GM04504 (cell line): Measurements from ENCODE around the gene PCDH7.

Source experiments
- DNase-seq: peaks from one replicate; pipeline ENCODE4 v3.0.0-alpha.2; 2012; ENCODE audit warnings: low read depth

The PCDH7 gene, protein sequence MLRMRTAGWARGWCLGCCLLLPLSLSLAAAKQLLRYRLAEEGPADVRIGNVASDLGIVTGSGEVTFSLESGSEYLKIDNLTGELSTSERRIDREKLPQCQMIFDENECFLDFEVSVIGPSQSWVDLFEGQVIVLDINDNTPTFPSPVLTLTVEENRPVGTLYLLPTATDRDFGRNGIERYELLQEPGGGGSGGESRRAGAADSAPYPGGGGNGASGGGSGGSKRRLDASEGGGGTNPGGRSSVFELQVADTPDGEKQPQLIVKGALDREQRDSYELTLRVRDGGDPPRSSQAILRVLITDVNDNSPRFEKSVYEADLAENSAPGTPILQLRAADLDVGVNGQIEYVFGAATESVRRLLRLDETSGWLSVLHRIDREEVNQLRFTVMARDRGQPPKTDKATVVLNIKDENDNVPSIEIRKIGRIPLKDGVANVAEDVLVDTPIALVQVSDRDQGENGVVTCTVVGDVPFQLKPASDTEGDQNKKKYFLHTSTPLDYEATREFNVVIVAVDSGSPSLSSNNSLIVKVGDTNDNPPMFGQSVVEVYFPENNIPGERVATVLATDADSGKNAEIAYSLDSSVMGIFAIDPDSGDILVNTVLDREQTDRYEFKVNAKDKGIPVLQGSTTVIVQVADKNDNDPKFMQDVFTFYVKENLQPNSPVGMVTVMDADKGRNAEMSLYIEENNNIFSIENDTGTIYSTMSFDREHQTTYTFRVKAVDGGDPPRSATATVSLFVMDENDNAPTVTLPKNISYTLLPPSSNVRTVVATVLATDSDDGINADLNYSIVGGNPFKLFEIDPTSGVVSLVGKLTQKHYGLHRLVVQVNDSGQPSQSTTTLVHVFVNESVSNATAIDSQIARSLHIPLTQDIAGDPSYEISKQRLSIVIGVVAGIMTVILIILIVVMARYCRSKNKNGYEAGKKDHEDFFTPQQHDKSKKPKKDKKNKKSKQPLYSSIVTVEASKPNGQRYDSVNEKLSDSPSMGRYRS (N-terminal part only)

DNA sequence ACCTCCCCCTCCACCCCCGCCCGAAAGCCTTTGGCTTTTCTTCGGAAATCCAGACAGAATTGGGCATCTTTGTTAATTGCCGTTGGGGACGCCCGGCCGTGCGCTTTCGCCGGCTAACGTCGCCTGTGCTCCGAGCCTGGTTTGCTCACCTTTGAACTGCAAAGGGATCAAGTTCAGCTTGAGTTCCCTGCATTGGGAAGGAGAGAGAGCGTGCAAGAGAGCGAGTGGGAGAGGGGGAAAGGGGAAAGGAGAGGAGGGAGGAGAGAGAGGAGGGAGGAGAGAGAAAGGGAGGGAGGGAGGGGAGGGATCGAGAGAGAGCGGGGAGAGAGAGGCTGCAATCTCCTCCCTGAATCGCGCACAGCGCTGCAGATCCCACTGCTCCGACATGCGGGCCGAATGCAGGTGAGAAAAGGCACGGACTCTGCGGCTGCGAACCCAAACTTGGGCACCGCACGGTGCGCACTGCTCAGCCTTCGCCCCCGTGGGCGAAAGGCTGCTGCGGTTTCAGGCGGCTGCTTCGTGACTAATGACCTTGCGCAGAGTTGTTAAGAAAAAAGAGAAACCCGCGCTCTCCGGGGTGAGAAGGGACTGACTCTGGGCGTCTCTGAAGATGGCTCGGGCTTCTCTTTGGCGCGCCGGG is at the start of gene PCDH7:
PCDH7 (plus strand) TSS at position 349 of the 640 bp plus-strand sequence. CDS start 1,054 bp downstream, outside the sequence.
- DNase-seq: no peak

DNA sequence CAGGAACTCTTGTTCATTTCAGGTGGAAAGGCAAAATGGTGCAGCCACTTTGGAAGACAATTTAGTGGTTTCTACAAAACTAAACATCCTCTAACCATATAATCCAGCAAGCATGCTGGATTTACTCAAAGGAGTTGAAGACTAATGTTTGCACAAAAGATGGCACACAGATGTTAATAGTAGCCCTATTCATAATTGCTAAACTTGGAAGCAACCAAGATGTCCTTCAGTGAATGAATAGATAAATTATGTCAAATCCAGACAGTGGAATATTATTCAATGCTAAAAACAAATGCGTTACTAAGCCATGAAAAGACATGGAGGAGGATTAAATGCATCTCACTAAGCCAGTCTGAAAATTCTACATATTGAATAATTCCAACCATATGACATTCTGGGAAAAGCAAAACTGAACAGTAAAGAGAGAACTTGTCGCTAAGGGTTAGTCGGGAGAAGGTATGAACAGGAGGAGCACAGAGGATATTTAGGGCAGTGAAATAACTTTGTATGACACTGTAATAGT is 48.2 kb upstream of the PCDH7 start:
- no peak for DNase-seq

DNA sequence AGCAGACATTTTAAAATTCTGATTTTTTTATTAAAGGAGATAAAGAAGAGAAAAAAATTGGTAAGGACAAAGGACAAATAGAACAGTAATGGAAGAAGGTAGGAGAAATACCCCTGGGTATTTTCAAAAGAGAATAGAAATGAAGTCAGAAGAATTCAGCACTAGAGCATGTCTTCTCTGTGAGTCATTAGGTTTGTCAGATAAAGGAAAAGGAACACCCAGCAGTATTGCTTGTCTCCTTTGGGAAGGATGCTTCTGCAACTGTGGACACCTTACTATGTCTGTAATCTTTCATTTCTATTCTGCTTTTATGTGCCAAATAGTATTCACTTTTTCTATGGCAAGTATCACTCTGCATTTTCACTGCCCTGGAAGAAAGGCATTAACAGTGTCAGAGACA is 24.0 kb upstream of the PCDH7 start:
- DNase-seq: no peak

DNA sequence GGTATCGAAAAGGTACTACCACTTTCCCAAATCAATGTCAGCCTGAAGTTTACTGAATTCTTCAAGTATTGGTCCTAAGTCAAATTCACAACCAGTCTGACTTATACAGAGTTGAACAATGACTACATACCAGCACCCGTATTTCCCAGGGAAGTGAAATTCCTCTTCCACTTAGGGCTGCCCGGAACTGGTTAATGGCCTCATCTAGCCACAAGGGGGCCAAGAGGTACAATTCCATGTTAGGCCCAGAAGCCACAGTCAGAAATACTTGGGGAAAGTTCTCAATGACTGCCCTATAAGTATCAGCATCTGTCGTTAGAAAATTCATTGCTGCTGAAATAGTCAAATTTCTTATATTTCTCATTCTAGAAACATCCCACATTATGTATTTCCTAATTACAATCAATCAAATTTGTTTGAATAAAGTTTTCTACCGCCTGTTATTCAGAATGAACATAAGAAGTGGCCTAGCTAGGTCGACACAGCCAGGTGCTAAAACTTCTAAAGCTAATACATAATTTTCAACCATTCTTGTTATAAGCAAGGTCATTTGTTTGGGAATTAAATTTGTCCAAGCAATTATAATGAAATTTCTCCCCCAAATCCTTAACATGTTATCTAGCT is 5.6 kb upstream of the PCDH7 start:
- DNase-seq: no peak

DNA sequence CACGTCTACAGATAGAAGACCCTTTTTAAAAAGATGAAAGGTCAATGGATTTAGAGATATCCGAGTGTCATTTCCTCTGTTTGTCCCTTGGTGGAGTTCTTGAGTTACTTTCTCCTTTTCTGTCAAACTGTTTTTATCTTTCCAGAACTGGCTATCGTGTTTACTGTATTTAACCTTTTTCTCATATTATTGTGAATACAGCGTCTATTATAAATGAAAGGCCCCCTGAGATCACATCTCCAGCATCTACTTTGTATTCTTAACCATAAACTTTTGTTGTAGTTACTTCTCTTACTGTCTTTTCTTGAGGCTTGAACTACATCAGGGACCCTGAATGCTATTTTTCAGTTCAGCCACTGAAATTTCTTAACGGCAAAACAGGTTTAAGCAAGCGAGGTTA is 4.0 kb upstream of the PCDH7 start:
- DNase-seq: no peak

DNA sequence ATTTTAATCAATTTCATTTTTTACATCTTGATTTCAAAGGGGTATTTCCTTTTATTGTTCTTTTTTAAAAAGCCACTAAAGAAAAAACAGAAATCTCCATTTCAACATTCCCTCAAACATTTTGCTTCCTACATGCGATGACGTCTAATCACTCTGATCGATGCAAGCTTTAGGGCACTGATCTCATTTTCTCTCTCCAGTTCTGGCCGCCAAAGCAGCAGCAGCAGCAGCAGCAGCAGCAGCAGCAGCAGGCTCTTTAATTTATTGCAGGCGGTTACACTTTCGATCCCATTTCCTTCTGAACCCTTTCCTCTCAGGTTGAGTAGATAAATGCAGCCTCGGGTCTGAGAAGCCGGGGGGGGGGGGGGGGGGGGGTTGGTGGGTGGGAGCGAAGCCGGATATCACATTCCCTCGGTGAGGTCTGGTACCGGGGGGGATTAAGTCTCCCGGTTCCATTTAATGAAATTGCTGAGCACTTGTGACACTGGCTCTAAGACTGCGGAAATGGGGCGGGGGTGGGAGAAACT is 3.4 kb upstream of the PCDH7 start:
- no peak for DNase-seq

DNA sequence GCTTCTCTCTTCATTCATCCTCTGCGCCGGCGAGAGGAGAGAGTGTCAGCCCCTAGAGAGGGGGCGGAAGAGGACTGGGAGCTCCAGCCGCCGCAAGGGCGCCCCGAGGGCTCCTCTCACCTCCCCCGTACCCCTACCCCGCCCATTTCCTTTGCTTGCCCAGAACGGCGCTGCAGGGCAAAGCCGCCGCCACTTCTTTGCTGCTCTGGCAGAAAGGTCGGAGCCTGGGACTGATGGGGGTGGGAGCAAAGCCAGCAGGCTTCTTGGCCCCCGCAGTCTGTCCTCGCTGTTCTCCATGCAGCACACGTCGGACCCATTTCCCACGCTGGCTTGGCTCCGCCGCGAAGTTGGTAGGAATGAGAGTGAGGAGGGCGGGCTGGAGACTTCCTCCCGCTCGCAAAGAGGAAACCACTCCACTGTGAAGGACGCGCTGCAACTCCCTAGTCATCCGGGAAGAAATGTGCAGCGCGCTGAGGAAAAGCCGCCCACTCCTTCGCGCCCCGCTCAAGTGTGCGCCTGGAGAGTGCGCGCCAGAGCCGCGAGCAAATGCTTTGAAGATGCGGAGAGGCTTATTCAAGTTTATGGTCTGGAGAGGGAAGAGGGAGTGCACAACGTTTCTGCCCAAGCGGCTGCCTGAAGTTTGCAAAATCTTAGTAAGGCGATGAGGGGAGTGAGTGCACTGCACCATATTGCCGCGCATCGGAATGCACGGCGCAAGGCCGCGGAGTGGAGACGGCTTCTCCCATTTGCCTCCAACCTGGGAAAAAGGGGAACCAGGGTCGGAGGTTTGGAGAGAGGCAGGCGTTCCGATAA is 2.8 kb upstream of the PCDH7 start:
- DNase-seq: no peak

DNA sequence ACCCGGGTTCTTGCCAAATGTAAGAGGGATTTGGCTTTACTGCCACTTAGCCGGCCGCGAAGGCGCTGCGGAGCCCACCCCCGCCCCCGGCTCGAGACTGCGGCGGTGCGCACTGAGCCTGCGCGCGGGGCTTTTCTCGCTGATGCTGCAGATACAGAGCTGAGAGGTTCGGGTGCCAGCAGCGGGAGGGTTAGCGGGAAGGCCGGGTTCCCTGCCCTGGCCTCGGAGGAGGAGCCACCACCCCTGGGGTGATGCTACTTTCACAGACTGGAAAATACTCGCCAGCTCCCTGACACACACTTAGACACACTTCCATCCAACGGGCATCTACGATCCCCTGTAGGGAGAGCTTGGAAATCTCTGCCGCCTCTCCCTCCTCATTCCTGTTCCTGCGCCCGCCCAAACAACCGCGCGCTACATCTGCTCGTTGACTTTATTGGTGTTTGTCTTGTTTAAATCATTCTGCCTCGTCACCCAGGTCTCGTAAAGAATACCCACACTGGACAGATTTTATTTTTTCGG is 2.1 kb upstream of the PCDH7 start:
- DNase-seq: peak; percentile 18

DNA sequence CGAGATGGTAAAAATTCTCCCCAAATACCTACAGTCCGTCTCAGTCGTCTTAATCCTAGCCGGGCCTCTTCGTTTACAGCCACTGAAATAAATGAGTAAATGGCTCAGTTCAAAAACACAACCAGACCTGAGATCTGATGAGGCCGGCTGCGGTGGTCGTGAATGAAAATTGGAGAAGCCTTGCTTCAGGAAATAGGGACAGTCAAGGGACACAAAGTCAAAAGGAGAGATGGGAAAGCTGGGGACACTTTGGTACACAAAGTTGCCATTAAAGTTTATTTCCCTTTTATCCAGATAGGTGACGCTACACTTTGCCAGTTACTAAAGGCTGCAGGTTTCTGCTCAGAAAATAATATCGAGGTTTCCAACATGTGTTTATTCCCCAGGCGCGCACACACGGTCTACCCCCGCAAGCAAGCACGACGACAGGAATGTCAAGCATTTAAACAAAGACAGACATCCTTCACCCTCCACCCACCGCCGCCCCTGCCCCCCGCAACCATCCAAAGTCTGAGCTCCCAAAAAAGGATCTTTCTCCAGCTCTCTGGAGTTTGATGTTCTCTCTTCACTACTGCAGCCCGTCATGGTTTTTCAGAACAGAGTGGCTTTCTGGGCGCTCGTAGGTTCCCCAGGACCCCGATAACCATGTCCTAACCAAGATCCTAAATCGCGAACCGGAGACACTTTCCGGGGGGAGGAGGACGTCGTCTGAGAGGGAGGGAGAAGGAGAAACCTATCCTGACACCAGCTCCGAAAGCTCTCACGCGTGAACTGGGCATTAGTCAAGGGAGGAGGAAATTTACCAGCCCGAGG is 1.3 kb upstream of the PCDH7 start:
- DNase-seq: no peak

DNA sequence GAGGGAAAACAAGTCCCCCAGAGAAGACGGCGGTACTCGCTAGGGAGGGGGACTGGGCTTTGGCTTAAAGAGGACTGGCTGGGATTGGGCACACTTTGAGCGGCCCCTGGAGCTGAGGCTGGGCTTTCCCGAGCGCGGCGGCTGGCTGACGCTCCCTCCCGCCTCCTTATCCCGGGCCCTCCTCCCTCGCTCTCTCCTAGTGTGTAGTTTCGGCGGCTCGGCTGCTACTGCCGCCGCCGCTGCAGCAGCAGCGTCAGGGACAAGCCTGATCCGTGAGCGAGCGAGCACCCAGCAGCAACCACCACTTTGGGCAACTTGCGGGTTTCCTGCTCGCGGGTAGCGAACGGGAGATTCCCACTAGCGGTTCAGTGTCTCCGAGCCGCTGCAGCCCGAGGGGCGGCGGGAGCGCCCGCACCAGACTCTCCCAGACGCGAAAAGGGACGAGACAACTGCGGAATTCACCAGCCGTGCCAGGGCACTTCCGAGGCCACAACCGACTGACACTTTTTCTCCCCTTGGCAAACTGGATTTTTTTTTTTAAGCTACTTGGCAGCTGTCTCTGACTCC is 632 bp upstream of the PCDH7 start:
- DNase-seq: no peak

DNA sequence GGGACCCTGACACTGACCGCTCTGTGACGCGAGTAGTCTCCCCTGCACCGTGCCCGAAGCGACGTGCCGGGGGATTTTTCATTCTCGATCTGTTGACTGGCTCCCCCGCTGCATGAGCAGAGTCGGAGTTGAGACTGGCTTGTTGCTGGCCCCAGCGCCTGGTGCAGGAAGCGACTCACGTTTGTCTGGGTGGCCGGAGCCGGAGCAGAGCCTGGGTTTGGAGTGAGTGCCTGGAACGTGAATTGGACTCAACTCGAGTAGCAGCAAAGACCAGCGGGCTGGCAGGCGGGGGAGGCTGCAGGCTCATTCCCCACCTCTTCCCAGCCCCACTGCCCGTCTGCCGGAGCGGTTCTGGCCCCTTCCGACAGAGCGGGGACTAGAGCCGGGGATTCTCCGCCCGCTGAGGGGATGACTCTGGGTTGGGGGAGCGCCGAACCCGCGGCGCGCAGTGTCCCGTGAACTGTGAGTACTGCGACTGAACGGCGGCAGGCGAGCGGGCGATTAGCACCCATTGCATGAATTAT is 554 bp downstream of the PCDH7 start:
- no peak for DNase-seq

DNA sequence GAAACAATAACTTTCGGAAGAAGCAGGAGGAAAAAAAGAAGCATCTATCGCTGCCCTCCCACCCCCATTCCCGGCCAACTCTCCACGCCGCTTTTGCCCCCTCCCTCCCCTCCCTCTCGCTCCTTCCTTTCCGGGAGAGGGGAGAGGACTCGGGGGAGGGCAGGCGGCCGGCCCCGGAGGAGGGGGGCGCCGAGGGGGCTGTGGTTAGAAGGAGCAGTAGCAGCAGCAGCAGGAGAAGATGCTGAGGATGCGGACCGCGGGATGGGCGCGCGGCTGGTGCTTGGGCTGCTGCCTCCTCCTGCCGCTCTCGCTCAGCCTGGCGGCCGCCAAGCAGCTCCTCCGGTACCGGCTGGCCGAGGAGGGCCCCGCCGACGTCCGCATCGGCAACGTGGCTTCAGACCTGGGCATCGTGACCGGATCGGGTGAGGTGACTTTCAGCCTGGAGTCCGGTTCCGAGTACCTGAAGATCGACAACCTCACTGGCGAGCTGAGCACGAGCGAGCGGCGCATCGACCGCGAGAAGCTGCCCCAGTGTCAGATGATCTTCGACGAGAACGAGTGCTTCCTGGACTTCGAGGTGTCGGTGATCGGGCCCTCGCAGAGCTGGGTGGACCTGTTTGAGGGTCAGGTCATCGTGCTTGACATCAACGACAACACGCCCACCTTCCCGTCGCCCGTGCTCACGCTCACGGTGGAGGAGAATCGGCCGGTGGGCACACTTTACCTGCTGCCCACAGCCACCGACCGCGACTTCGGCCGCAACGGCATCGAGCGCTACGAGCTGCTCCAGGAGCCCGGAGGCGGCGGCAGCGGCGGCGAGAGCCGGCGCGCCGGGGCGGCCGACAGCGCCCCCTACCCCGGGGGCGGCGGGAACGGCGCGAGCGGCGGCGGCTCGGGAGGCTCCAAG is 1.3 kb downstream of the PCDH7 start:
- no peak for DNase-seq

DNA sequence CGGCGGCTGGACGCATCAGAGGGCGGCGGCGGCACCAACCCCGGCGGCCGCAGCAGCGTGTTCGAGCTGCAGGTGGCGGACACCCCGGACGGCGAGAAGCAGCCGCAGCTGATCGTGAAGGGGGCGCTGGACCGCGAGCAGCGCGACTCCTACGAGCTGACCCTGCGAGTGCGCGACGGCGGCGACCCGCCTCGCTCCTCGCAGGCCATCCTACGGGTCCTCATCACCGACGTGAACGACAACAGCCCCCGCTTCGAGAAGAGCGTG is 1.9 kb downstream of the PCDH7 start:
- DNase-seq: no peak

DNA sequence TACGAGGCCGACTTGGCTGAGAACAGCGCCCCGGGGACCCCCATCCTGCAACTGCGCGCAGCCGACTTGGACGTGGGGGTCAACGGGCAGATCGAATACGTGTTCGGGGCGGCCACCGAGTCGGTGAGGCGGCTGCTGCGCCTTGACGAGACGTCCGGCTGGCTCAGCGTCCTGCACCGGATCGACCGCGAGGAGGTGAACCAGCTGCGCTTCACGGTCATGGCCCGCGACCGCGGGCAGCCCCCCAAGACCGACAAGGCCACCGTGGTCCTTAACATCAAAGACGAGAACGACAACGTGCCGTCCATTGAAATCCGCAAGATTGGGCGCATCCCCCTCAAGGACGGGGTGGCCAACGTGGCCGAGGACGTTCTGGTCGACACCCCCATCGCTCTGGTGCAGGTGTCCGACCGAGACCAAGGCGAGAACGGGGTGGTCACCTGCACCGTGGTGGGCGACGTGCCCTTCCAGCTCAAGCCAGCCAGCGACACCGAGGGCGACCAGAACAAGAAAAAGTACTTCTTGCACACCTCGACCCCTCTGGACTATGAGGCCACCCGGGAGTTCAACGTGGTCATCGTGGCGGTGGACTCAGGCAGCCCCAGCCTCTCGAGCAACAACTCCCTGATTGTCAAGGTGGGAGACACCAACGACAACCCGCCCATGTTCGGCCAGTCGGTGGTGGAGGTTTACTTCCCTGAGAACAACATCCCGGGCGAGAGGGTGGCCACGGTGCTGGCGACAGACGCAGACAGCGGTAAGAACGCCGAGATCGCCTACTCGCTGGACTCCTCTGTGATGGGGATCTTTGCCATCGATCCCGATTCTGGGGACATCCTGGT is 2.4 kb downstream of the PCDH7 start:
- no peak for DNase-seq

DNA sequence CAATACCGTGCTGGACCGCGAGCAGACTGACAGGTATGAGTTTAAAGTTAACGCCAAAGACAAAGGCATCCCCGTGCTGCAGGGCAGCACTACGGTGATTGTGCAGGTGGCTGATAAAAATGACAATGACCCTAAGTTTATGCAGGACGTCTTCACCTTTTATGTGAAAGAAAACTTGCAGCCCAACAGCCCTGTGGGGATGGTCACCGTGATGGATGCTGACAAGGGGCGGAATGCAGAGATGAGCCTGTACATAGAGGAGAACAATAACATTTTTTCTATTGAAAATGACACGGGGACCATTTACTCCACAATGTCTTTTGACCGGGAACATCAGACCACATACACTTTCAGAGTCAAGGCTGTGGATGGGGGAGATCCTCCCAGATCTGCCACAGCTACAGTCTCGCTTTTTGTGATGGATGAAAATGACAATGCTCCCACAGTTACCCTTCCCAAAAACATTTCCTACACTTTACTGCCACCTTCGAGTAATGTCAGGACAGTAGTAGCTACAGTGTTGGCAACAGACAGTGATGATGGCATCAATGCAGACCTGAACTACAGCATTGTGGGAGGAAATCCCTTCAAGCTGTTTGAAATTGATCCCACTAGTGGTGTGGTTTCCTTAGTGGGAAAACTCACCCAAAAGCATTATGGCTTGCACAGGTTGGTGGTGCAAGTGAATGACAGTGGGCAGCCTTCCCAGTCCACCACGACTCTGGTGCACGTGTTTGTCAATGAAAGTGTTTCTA is 3.2 kb downstream of the PCDH7 start:
- DNase-seq: no peak

DNA sequence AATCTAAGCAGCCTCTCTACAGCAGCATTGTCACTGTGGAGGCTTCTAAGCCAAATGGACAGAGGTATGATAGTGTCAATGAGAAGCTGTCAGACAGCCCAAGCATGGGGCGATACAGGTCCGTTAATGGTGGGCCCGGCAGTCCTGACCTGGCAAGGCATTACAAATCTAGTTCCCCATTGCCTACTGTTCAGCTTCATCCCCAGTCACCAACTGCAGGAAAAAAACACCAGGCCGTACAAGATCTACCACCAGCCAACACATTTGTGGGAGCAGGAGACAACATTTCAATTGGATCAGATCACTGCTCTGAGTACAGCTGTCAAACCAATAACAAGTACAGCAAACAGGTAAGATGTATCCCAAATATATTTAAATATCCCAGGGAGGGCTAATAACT is 4.1 kb downstream of the PCDH7 start:
- no peak for DNase-seq
